Myocyte (in vitro differentiated cells): Measurements from ENCODE around the gene C1orf167. TPM values are rescaled to one million over a fixed set of nuclear protein-coding genes. Genes with fewer than 3 reads are reported as not detected.
A peak's percentile ranks its signal among the peaks of the same experiment; 100 is the strongest.

ENCODE experiments used
- DNase-seq: peaks from one replicate; pipeline ENCODE4 v3.0.0-alpha.2; 2012; ENCODE audit warnings: low read depth
- total RNA-seq: library from RNA; depleted of rRNA; stranded (reverse); fragments of >200 nt; gene quantifications from 2 replicates; pipeline ENCODE4 v1.2.3, GENCODE V29; 2014

The C1orf167 gene
- total RNA-seq, 1 donor from 2014 or later: 5.1 TPM

- DNase-seq: peak; percentile 90
Observed at GRCh38 chr1:11735854-11736745, 25.9 kb upstream of the C1orf167 start, which contains the start of gene AGTRAP. Gene AGTRAP, plus strand, starts transcription at chr1:11736136. Its CDS starts 73 bp downstream, at chr1:11736209.

GRCh38 chr1:11736746-11737639 lies 25.0 kb upstream of the C1orf167 start:
- peak; percentile 55 for DNase-seq

DNA sequence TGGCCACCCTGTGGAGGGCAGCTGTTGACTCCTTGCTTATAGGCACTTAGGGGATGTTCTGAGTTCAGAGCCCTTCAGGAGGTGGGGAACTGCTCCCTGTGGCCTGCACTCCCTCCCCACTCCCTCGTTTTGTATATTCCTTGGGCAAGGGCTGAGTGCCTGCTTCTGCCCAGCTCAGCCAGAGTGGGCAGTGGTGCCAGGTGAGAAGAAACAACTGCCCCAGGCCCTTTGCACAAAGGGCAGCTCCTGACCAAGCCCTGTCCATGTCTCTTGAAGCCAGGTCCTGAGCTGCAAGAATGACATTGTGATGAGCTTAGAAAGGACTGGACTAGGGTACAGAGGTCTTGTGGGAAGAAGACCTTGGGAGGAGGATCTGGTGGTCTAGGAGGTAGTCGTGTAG lies 23.9 kb upstream of the C1orf167 start:
- no peak for DNase-seq

GRCh38 chr1:11738783-11739182 lies 23.2 kb upstream of the C1orf167 start:
- DNase-seq: no peak

DNA sequence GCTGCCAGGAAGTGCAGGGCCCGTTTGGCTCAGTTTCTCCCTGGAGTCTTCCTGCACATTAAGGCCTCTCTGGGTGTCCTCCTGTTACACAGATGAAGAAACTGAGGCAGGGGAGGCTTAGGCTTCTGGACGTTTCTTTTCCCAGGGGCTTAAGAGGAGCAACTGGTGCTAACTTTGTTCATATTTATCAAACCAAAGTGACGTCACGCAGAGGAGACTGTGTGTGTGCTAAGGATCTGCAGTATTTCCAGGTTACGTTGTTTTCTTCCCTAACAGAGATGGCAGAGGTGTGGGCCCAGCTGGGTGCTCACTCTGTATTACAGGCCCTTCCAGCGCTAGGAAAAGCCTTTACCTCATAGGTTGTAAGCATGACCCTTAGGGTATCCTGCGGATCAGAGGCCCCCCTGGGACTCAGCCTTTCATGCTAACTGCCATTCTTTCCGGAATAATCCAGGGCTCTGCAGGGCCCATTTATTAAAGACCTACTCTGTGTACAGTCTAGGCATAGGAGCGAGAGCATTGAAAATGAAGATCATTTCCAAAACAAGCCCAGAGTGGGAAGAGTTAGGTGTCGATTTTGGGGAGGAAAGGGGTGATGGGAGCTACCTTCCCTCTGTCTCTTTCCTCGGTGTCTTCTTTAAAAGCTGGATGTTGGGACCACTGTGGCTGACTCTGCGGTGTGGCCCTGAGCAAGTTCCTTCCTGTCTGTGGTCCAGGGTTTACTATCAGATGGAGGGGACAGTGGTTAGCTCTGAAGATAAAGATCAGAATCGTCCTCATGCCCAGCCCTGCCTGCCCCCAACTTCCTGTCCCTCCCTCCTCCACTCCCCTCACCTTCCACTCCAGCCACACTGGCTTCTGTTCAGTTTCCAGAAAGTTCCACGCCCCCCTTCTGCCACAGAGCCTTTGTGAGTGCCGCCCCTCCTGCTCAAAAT lies 21.5 kb upstream of the C1orf167 start:
- no peak for DNase-seq

- DNase-seq: no peak
Observed at GRCh38 chr1:11741482-11741881, 20.5 kb upstream of the C1orf167 start.

- DNase-seq: no peak
Observed at GRCh38 chr1:11741919-11742558, 20.0 kb upstream of the C1orf167 start.

DNA sequence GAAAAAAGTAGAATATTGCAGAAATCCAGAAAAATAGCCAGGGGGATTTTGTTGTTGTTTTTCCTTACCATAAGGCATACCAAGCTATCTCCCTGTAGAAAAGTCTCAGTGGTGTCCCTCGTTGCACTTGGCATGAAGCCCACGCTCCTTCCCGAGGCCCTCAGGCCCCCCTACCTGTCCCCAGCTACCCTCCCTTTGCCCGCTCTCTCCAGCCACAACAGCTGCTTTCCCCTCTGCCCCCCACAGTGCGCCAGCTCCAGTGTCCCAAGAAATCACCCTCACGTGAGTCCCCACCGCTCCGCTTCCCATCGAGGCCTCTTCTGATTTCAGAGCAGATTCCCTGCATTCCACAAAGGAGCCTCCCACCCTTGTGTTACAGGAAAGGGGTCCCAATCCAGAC lies 17.7 kb upstream of the C1orf167 start:
- no peak for DNase-seq

DNA sequence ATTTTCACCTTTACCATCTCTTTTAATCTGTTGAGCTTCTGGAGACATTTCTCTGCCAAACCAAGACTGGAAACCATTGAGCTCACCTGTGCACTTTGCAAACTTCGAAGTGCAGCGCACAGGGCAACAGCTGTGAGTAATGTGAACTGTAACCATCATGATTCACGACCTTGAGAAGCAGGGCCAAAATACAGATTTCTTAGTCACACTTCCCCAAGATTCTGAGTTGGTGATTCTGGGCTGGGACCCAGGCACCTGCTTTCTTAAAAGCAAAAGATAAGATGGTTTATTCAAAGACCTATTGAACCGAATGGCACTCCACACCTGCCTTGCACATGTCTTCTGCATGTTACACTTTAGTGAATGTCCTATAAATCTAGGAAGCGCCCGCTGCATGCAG lies 15.9 kb upstream of the C1orf167 start:
- DNase-seq: peak; percentile 26

DNA sequence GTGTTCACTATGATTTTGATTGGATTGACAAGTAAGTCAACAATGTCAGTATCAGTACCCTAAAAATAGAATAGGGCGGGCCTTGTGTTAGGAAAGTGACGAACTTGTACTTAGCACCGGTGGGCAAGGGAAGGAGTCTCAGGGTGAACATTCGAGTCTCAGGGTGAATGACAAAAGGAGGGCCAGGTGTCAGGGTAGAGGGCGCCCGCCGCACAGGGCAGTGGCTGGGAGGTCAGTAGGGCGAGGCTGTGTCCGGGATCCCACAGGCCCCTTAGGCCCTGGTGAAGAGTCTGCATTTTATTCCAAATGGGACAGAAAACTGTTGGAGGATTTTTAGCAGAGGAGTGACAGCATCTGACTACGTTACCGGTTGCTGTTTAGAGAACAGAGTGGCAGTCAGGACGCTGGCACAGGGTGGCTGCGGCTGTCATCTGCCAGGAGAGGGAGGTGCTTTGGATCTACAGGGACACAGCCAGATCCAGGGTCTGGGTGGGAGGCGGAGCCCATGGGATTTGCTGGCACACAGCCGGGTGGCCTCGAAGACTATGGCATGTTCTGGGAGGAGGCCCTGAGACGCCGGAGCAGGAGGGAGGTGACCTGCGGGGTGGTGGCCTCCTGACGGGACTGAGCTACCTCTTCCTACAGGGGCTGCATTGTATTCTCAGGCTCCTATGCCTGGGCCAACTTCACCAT lies 15.1 kb upstream of the C1orf167 start:
- DNase-seq: no peak

- DNase-seq: no peak
Observed at GRCh38 chr1:11748294-11749202, 13.4 kb upstream of the C1orf167 start.

DNA sequence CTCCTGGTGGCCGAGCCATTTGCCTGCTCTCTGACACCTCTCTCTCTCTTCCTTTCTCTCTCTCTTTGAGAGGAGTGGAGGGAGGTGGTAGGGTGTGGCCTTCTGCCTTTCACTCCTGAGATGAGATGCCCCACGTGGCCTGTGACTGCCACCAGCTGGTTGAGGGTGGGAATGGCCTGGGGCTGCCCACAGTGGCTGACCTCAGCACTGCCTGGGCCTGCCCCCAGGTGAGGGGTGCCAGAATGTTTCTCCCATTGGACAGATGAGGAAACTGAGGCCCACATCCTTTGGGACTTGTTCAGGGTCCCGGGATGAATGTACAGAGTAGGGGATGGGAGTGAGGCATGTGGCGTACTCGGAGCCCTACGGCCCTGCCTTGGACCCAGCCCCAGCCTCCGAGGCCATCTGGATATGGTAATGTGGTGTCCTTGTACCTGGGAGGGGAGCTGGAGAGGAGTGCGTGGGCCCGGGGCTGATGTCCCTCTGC lies 12.7 kb upstream of the C1orf167 start:
- peak; percentile 30 for DNase-seq

DNA sequence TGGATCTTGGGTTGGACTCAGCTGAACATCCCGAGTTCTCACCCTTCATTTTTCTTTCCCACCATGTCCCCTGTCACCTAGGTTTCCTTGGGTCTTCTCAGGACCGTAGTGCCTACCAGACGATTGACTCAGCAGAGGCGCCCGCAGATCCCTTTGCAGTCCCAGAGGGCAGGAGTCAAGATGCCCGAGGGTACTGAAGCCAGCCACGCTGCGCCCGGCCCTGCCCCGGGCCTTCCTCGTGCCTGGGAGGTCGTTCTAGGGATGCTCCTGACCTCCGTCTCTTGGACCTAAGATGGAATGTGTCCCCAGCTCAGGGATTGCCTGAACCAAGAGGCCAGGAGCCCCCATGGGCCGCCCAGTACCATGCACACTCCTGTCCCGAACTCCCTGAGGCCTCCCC lies 12.0 kb upstream of the C1orf167 start:
- no peak for DNase-seq

DNA sequence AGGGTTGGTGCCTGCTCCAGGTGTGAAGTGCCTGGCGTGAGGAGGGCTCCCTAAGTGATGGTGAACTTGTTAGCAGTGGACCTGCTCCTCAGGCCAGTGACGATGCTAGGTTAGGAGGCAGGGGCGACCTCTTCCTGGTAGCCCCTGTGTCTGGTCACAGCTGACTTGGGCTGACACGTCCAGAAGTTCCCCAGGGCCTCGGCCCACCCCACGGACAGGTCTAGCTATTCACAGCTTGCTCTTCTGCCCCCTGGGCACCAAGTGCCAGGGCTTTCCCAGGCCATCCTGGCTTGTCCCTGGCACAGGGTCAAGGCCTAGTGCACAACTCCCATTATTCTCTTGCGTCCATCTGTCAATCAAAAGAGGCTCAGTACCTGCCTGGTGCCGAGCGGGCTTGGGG lies 10.9 kb upstream of the C1orf167 start:
- DNase-seq: no peak

DNA sequence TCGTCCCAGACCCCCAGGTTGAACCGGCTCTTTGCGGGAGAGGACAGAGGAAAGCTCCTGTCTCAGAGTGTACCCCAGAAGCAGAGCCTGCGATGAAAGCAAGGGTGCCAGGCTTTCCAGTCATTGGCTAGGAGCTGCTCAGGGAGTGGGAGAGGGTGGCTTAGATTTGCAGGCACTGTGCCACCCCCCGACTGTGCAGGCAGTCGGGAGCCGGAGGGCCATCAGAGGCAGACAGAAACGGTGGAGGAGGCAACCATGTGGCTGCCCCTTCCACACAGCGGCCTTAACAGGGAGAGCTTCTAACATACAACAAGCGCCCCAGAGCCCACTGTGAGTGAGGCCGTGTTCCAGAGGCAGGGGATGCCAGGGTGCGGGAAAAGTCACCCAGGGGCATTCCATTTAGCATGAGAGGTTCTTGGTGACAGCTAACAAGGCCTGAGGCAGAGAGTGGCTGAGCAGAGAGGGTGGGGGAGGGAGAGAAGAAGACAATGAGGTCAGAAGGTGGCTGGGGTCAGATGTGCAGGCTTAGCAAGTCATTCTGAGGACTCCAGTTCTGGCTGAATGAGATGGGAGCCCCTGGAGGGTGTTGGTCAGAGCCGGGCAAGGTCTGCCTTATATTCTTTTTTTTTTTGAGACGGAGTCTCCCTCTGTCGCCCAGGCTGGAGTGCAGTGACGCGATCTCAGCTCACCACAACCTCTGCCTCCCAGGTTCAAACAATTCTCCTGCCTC lies 9.5 kb upstream of the C1orf167 start:
- no peak for DNase-seq

- no peak for DNase-seq
Observed at GRCh38 chr1:11753555-11754208, 8.3 kb upstream of the C1orf167 start.

DNA sequence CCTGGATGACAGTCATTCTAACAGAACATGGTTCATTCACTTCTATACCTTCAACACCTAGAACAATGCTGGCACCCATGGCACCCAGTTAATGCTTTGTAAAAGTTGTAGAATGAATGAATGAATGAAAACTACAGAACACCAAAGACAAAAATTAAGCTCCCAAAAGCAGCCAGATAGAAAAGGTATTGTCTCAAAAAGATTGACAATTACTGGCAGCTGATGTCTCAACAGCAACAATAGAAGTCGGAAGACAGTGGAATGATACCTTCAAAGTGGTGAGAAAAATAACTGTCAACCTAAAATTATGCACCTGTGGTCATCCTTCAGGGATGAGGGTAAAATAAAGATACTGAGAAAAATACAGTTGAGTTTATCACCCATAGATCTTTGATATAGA lies 4.9 kb upstream of the C1orf167 start:
- DNase-seq: no peak
